ENCODE results near the gene IL16.

The IL16 gene

DNA sequence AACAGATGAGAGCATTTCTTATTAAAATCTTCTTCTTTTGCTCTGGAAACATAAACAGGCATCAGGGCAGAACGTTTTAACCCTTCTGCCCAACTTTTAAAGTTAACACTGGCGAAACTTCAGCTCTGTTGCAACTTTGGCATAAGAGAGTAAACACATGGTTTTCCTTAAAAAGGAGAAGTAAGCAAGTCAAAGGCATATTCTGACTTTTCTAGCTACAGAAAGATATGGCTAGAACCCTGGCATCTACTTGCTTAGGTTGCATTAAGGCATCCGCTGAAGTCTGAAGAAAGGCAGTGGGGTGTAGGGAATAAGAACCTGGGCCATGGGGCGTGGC lies 13.3 kb upstream of the IL16 start:
- no peaks in the 10 kb centered on the region for H3K27me3 ChIP-seq (ENCODE audit: insufficient read depth, low read depth, severe bottlenecking)

DNA sequence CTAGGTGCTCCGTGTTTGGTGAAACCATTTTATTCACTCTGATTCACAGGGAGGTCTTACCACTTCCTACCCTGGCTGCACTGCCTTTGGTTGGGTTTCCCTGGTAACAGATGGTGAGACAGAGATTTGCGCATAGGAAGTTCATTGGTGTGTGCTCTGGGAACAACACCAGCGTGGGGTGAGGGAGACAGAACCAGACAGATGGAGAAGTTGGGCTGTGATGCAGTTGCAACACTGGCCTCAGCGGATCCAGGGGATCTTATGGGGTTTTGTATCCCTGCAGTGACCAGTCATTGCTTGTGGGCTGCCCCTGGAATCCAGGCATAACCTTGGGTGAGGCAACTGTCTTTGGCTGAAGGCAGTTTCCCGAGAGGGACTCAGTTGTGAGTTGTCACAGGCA lies 12.5 kb upstream of the IL16 start:
- H3K4me3 ChIP-seq (ENCODE audit: low read depth, low read length) = no peak overlapping the region
- TF ChIP-seq, protein P1, sequence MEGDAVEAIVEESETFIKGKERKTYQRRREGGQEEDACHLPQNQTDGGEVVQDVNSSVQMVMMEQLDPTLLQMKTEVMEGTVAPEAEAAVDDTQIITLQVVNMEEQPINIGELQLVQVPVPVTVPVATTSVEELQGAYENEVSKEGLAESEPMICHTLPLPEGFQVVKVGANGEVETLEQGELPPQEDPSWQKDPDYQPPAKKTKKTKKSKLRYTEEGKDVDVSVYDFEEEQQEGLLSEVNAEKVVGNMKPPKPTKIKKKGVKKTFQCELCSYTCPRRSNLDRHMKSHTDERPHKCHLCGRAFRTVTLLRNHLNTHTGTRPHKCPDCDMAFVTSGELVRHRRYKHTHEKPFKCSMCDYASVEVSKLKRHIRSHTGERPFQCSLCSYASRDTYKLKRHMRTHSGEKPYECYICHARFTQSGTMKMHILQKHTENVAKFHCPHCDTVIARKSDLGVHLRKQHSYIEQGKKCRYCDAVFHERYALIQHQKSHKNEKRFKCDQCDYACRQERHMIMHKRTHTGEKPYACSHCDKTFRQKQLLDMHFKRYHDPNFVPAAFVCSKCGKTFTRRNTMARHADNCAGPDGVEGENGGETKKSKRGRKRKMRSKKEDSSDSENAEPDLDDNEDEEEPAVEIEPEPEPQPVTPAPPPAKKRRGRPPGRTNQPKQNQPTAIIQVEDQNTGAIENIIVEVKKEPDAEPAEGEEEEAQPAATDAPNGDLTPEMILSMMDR (IDR thresholded peaks at IDR 0.05; ENCODE audit: low read depth, low read length) = no peak
- no peak for DNase-seq
- H3K9me3 ChIP-seq (ENCODE audit: severe bottlenecking) = no peaks in the 10 kb centered on the region
- H3K27me3 ChIP-seq (ENCODE audit: insufficient read depth, low read depth, severe bottlenecking) = no peaks in the 10 kb centered on the region
- no peaks in the 10 kb centered on the region for H3K36me3 ChIP-seq
- no peak overlapping the region for H3K27ac ChIP-seq

More for the DNA sequence above, 13.3 kb upstream of the IL16 start:
- Histone ChIP-seq H3K4me3 (ENCODE audit: low read depth, low read length) (no peak overlapping the region), H3K9me3 (ENCODE audit: severe bottlenecking) (no peaks in the 10 kb centered on the region), H3K27ac (no peak overlapping the region), H3K36me3 (no peaks in the 10 kb centered on the region)
- DNase-seq = no peak
- TF ChIP-seq, protein P1 (IDR thresholded peaks at IDR 0.05; ENCODE audit: low read depth, low read length) = no peak

DNA sequence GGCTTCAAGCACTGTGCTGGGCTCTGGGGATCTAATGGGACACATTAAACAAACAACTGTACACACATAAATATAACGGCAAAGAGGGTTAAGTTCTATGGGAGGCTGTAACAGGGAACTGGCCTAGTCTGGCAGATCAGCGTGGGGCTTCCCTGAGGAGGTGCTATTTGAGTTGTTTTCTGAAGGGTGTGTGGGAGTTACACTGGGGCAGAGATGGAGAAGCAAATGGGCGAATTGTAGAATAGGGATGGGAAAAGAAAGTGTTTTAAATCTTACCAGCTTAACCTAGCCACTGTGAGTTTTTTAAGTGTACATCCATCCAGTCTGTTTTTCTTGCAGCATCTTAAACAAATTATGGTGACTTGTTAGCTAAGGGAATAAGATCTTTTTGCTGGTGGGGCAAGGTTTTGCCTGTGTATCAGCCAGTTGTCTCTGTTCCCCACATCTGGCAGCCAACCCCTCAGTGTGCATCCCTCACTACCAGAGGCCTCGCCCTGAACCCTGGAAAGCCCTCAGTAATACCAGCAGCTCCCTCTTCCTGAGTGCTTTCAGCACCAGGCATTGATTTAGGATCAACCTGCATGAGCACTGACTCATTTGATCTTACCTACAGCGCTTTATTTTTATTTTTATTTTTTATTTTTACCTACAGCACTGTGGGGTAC lies 10.9 kb upstream of the IL16 start:
- Histone ChIP-seq H3K9me3 (ENCODE audit: severe bottlenecking) (no peaks in the 10 kb centered on the region), H3K27ac (no peak overlapping the region), H3K36me3 (no peaks in the 10 kb centered on the region), H3K4me3 (ENCODE audit: low read depth, low read length) (no peak overlapping the region), H3K27me3 (ENCODE audit: insufficient read depth, low read depth, severe bottlenecking) (no peaks in the 10 kb centered on the region)
- TF ChIP-seq, protein P1 (IDR thresholded peaks at IDR 0.05; ENCODE audit: low read depth, low read length) = no peak
- DNase-seq = no peak

DNA sequence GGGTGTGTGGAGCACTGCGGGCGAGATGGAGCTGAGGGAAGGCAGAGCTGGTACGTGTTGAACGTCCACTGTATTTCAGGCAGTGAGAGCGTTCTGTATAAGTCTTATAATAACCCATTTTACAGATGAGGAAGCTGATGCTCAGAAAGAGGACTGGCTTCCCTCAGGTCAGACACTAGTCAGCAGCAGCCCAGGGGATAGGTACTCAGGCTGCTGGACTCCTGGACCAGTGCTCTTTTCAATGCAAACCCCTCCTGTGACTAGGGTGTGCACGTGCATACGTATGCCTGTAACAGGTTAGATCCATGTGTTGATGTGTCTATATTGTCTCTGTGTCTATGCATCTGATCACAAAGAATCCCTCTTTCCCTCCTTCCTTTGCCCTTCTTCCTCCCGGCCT lies 8.3 kb upstream of the IL16 start:
- Histone ChIP-seq H3K27me3 (ENCODE audit: insufficient read depth, low read depth, severe bottlenecking) (no peaks in the 10 kb centered on the region), H3K27ac (no peak overlapping the region), H3K9me3 (ENCODE audit: severe bottlenecking) (no peaks in the 10 kb centered on the region), H3K4me3 (ENCODE audit: low read depth, low read length) (no peak overlapping the region), H3K36me3 (no peaks in the 10 kb centered on the region)
- TF ChIP-seq, protein P1 (IDR thresholded peaks at IDR 0.05; ENCODE audit: low read depth, low read length) = no peak
- no peak for DNase-seq

DNA sequence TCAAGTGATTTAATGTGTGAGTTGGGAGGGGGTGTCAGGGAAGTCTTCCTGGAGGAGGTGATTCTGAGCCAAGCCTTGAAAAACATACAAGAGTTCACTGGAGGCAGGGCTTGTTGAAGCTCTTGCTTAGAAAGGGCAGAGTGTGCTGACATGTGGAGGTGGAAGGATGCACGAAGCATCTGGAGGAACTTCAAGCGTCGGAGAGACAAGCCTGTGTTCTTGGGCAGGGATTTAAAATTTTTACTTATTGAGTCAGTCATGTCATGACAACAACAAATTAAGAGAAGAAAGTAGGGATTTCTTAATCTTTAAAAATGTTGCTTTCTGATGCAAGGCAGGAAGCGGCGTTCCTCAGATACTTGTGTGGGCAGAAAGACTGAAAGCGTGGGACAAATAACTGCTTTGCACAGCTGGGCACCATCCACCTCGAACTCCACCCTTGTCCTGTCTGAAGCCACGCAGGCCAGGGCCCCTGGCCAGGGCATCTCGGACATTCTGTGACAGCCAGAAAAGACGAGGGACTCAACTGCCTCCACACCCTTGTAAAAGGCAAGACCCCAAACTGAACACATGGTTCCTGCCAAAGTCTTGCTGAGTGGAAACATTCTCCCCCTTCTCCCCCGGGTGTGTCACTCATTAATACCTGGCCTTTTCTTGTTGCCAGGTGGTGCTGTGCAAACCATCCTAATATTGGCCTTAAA lies 6.9 kb upstream of the IL16 start:
- TF ChIP-seq, protein P1 (IDR thresholded peaks at IDR 0.05; ENCODE audit: low read depth, low read length) = no peak
- Histone ChIP-seq H3K27me3 (ENCODE audit: insufficient read depth, low read depth, severe bottlenecking) (no peaks in the 10 kb centered on the region), H3K9me3 (ENCODE audit: severe bottlenecking) (no peaks in the 10 kb centered on the region), H3K4me3 (ENCODE audit: low read depth, low read length) (no peak overlapping the region), H3K36me3 (no peaks in the 10 kb centered on the region), H3K27ac (no peak overlapping the region)
- no peak for DNase-seq

Data from WERI-Rb-1 (cell line).